SK-N-SH treated with all-trans-retinoic acid at 6 μM for 48 hours (cell line): ENCODE results near the gene ERN1.

ENCODE experiments used
- ATAC-seq: fragments of 200-7000 bp; cut with Tn5 transposase; 3 replicates; pipeline ENCODE4 v1.9.1; 2020; ENCODE audit warnings: mild to moderate bottlenecking, moderate library complexity
- ARNTL ChIP-seq: fragments of 450-650 bp; formaldehyde crosslinking; IDR thresholded peaks from 2 replicates; pipeline ENCODE4 v1.5.0; 2020; ENCODE audit warnings: low read depth, mild to moderate bottlenecking, moderate library complexity, borderline replicate concordance
- BACH2 ChIP-seq: fragments of 250-450 bp; sonication (Bioruptor Pico); IDR thresholded peaks from 2 replicates; pipeline ENCODE4 v1.9.0; 2021; ENCODE audit warnings: mild to moderate bottlenecking, borderline replicate concordance
- CSDC2 ChIP-seq: fragments of 250-450 bp; sonication (Bioruptor Pico); IDR thresholded peaks from 2 replicates; pipeline ENCODE4 v1.5.0; 2020; ENCODE audit warnings: mild to moderate bottlenecking, moderate library complexity
- GLIS3 ChIP-seq: fragments of 250-450 bp; sonication (Bioruptor Pico); IDR thresholded peaks from 2 replicates; pipeline ENCODE4 v1.5.0; 2020; ENCODE audit warnings: mild to moderate bottlenecking, moderate library complexity
- OSR1 ChIP-seq: fragments of 250-450 bp; sonication (Bioruptor Pico); IDR thresholded peaks from 2 replicates; pipeline ENCODE4 v1.8.0; 2022; ENCODE audit warnings: moderate library complexity, mild to moderate bottlenecking, inconsistent platforms
- PPARA ChIP-seq: fragments of 250-450 bp; sonication (Bioruptor Pico); IDR thresholded peaks from 2 replicates; pipeline ENCODE4 v1.5.0; 2020; ENCODE audit warnings: mild to moderate bottlenecking, borderline replicate concordance
- RARB ChIP-seq: fragments of 250-450 bp; sonication (Bioruptor Pico); IDR thresholded peaks from 2 replicates; pipeline ENCODE4 v1.8.0; 2021; ENCODE audit warnings: mild to moderate bottlenecking, moderate library complexity
- SNAI2 ChIP-seq: fragments of 250-450 bp; sonication (Bioruptor Pico); IDR thresholded peaks from 2 replicates; pipeline ENCODE4 v1.5.0; 2020; ENCODE audit warnings: mild to moderate bottlenecking, moderate library complexity
- TCF4 ChIP-seq: fragments of 250-450 bp; sonication (Bioruptor Pico); IDR thresholded peaks from 2 replicates; pipeline ENCODE4 v1.8.0; 2021; ENCODE audit warnings: mild to moderate bottlenecking, moderate library complexity, borderline replicate concordance
- TOX ChIP-seq: fragments of 250-450 bp; sonication (Bioruptor Pico); IDR thresholded peaks from 2 replicates; pipeline ENCODE4 v1.8.0; 2021; ENCODE audit warnings: mild to moderate bottlenecking, moderate library complexity, borderline replicate concordance
- ZC3H10 ChIP-seq: fragments of 250-450 bp; sonication (Bioruptor Pico); IDR thresholded peaks from 2 replicates; pipeline ENCODE4 v1.5.1; 2021; ENCODE audit warnings: mild to moderate bottlenecking, moderate library complexity
- ZFP3 ChIP-seq: fragments of 250-450 bp; sonication (Bioruptor Pico); IDR thresholded peaks from 2 replicates; pipeline ENCODE4 v1.5.0; 2020; ENCODE audit warnings: mild to moderate bottlenecking, moderate library complexity
- ZFP30 ChIP-seq: fragments of 450-650 bp; formaldehyde crosslinking; IDR thresholded peaks from 2 replicates; pipeline ENCODE4 v1.5.0; 2022; ENCODE audit warnings: mild to moderate bottlenecking, moderate library complexity
- ZNF565 ChIP-seq: fragments of 450-650 bp; formaldehyde crosslinking; conservative IDR thresholded peaks from 2 replicates; pipeline ENCODE4 v1.5.0; 2020; ENCODE audit warnings: low read depth, mild to moderate bottlenecking, moderate library complexity
- ZNF70 ChIP-seq: fragments of 450-650 bp; formaldehyde crosslinking; IDR thresholded peaks from 2 replicates; pipeline ENCODE4 v1.5.0; 2020; ENCODE audit warnings: mild to moderate bottlenecking, moderate library complexity
- ZNF8 ChIP-seq: fragments of 450-650 bp; formaldehyde crosslinking; IDR thresholded peaks from 2 replicates; pipeline ENCODE4 v1.5.0; 2020; ENCODE audit warnings: mild to moderate bottlenecking, moderate library complexity
- TF ChIP-seq, protein P1 (sequence below): fragments of 250-450 bp; sonication (Bioruptor Pico); IDR thresholded peaks from 2 replicates; pipeline ENCODE4 v1.5.0; 2020; ENCODE audit warnings: mild to moderate bottlenecking, moderate library complexity
- TF ChIP-seq, protein P2 (sequence below): fragments of 250-450 bp; sonication (Bioruptor Pico); IDR thresholded peaks from 2 replicates; pipeline ENCODE4 v1.5.1; 2020; ENCODE audit warnings: low read depth, mild to moderate bottlenecking, moderate library complexity
- TF ChIP-seq, protein P3 (sequence below): fragments of 250-450 bp; sonication (Bioruptor Pico); IDR thresholded peaks from 2 replicates; pipeline ENCODE4 v1.8.0; 2020; ENCODE audit warnings: mild to moderate bottlenecking, moderate library complexity, borderline replicate concordance
- TF ChIP-seq, protein P4 (sequence below): fragments of 250-450 bp; sonication (Bioruptor Pico); IDR thresholded peaks from 2 replicates; pipeline ENCODE4 v1.8.0; 2021; ENCODE audit warnings: low read depth, mild to moderate bottlenecking, moderate library complexity, borderline replicate concordance

Gene ERN1

DNA sequence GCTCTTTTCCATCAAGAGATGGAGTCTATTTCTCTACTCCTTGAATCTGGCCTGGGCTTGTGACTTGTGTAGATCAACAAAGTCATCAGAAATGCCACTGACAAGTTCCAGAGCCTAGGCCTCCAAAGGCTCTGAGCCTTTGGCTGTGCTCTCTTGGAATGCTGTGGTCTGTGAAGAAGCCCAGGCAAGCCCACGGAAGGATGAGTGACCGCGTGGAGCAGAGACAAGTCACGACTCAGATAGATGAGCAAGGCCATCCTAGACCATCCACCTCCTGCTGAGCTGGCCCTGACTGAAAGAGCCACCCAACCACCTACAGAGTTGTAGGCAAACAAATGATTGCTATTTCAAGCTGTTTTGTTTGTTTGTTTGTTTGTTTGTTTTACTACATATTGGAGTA, 97.9 kb downstream of the ERN1 start (continued):
- no peak for TF ChIP-seq OSR1 (CRISPR knock-in tag)
- no peak for TF ChIP-seq RARB (CRISPR knock-in tag)
- no peak for TF ChIP-seq GLIS3 (CRISPR knock-in tag)
- no peak for TF ChIP-seq ZFP30 (CRISPR knock-in tag)
- TF ChIP-seq ARNTL (CRISPR knock-in tag) = no peak
- TF ChIP-seq CSDC2 (CRISPR knock-in tag) = no peak
- TF ChIP-seq SNAI2 (CRISPR knock-in tag) = no peak

DNA sequence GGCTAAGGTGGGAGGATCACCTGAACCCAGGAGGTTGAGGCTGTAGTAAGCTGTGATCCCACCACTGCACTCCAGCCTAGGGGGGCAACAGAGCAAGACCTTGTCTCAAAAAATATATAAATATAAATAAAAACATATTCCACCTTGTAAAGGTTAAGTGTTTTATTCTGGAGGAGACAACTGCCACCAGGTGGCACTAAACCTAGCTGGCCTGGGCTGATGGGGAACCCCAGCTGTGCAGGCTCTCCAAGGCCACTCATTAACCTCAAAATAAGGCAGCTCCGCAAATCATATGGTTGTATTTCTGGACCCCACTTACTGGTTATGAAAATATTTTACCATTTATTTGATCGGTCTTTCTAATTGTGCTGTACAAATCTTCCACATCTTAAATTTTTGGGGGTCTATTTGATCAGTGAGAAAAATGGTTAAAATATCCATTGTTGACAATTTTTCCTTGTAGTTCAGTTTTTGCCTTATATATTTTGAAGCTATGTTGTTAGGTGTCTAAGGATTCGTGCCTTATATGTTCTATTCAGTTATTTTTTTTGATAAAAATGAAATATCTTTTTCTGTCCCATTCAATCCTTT, 101.0 kb downstream of the ERN1 start:
- peak; percentile 85 for ATAC-seq
- TF ChIP-seq, protein P1, sequence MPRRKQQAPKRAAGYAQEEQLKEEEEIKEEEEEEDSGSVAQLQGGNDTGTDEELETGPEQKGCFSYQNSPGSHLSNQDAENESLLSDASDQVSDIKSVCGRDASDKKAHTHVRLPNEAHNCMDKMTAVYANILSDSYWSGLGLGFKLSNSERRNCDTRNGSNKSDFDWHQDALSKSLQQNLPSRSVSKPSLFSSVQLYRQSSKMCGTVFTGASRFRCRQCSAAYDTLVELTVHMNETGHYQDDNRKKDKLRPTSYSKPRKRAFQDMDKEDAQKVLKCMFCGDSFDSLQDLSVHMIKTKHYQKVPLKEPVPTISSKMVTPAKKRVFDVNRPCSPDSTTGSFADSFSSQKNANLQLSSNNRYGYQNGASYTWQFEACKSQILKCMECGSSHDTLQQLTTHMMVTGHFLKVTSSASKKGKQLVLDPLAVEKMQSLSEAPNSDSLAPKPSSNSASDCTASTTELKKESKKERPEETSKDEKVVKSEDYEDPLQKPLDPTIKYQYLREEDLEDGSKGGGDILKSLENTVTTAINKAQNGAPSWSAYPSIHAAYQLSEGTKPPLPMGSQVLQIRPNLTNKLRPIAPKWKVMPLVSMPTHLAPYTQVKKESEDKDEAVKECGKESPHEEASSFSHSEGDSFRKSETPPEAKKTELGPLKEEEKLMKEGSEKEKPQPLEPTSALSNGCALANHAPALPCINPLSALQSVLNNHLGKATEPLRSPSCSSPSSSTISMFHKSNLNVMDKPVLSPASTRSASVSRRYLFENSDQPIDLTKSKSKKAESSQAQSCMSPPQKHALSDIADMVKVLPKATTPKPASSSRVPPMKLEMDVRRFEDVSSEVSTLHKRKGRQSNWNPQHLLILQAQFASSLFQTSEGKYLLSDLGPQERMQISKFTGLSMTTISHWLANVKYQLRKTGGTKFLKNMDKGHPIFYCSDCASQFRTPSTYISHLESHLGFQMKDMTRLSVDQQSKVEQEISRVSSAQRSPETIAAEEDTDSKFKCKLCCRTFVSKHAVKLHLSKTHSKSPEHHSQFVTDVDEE (CRISPR knock-in tag) = no peak
- TF ChIP-seq, protein P2, sequence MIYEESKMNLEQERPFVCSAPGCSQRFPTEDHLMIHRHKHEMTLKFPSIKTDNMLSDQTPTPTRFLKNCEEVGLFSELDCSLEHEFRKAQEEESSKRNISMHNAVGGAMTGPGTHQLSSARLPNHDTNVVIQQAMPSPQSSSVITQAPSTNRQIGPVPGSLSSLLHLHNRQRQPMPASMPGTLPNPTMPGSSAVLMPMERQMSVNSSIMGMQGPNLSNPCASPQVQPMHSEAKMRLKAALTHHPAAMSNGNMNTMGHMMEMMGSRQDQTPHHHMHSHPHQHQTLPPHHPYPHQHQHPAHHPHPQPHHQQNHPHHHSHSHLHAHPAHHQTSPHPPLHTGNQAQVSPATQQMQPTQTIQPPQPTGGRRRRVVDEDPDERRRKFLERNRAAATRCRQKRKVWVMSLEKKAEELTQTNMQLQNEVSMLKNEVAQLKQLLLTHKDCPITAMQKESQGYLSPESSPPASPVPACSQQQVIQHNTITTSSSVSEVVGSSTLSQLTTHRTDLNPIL (CRISPR knock-in tag) = no peak
- TF ChIP-seq RARB (CRISPR knock-in tag) (no peak), PPARA (CRISPR knock-in tag) (no peak), TOX (CRISPR knock-in tag) (no peak), ZFP3 (no peak), ZFP30 (CRISPR knock-in tag) (no peak), TCF4 (CRISPR knock-in tag) (no peak), ZNF70 (CRISPR knock-in tag) (no peak), ZNF8 (CRISPR knock-in tag) (no peak), ZC3H10 (CRISPR knock-in tag) (no peak), GLIS3 (CRISPR knock-in tag) (no peak)
- TF ChIP-seq, protein P3, sequence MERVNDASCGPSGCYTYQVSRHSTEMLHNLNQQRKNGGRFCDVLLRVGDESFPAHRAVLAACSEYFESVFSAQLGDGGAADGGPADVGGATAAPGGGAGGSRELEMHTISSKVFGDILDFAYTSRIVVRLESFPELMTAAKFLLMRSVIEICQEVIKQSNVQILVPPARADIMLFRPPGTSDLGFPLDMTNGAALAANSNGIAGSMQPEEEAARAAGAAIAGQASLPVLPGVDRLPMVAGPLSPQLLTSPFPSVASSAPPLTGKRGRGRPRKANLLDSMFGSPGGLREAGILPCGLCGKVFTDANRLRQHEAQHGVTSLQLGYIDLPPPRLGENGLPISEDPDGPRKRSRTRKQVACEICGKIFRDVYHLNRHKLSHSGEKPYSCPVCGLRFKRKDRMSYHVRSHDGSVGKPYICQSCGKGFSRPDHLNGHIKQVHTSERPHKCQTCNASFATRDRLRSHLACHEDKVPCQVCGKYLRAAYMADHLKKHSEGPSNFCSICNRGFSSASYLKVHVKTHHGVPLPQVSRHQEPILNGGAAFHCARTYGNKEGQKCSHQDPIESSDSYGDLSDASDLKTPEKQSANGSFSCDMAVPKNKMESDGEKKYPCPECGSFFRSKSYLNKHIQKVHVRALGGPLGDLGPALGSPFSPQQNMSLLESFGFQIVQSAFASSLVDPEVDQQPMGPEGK (CRISPR knock-in tag) = no peak
- TF ChIP-seq, protein P4, sequence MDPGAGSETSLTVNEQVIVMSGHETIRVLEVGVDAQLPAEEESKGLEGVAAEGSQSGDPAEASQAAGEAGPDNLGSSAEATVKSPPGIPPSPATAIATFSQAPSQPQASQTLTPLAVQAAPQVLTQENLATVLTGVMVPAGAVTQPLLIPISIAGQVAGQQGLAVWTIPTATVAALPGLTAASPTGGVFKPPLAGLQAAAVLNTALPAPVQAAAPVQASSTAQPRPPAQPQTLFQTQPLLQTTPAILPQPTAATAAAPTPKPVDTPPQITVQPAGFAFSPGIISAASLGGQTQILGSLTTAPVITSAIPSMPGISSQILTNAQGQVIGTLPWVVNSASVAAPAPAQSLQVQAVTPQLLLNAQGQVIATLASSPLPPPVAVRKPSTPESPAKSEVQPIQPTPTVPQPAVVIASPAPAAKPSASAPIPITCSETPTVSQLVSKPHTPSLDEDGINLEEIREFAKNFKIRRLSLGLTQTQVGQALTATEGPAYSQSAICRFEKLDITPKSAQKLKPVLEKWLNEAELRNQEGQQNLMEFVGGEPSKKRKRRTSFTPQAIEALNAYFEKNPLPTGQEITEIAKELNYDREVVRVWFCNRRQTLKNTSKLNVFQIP = no peak

DNA sequence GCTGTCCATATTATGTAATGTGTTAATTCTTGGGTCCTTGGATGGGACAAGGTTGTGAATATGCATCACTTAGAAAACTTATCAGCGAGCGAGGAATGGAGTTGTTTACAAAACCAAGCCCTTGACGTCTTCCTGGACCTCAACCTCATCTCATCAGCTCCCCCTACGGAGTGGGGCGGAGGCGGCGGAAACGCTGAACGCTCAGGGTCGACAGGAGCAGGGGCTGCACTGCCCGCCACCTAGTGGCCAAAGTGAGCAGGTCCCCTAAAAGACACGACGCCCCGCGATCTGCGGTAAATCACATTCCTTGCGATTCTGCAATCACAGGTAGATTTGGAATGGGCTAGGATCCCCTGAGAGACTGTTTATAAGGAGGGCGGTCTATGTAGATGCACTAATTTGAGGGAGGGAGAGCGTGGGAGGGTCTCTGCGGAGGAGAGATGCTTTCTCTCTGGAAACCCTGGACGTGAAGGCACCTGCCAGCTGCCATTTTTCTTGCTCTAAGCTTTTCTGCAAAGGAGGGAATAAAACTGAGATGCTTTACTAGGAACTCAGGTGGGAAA, 104.1 kb downstream of the ERN1 start:
- TF ChIP-seq BACH2 (CRISPR knock-in tag) (no peak), SNAI2 (CRISPR knock-in tag) (peak; percentile 24; the same call in 1 of the 2 replicates), ZNF8 (CRISPR knock-in tag) (peak; percentile 43; the same call in 1 of the 2 replicates), ZNF565 (peak; percentile 64), OSR1 (CRISPR knock-in tag) (no peak)
- peak; percentile 89 for ATAC-seq
